GM19035 (cell line): ENCODE measurements around the gene PLOD3.
"Not testable (repeated sequence)": the region's sequence is repeated elsewhere in the genome, so short reads cannot be mapped to it uniquely, and the experiment has no call there.

Experiments
- ATAC-seq: cut with Tn5 transposase; IDR thresholded peaks from one replicate; pipeline ENCODE4 v1.9.1; 2021; ENCODE audit not compliant: unreplicated experiment

The PLOD3 gene

DNA sequence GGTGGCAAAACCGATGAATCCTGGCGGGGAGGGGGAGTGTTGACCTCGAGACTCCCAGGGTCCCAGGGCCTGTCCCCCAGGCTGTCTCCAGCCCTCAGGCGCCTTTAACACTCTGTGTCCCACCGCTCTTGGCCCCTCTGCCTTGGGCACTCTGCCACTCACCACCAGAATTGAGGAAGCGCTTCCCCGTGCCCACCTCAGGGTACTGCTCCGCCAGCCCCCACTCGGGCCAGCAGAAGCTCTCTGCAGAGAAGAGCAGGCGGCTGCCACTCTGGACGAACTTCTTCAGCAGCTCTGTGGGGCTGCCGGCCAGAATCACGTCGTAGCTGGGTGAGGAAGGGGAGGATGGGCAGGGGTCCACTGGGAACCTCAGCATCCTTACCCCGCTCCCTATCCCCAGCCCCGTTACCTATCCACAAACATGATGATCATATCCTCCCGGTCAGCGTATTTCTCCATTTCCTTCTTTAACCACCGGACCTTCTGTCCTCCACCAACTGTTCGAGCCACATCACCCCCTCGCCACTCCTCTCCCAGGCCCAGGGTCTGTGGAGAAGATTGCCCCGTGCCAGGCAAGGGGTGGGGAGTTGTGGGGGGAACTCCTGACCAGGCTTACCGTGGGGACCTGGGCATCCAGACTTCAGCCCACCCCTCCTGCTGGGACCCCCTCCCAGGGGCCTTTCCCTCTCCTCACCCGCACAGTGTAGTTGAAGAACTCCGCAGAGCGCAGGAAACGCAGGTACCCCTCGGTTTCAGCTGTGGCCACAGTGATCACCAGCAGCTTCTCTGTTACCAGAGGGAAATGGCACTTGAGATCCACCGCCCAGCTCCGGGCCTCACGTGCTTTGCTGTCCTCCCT lies 1.2 kb downstream of the PLOD3 start:
- ATAC-seq: no peak

DNA sequence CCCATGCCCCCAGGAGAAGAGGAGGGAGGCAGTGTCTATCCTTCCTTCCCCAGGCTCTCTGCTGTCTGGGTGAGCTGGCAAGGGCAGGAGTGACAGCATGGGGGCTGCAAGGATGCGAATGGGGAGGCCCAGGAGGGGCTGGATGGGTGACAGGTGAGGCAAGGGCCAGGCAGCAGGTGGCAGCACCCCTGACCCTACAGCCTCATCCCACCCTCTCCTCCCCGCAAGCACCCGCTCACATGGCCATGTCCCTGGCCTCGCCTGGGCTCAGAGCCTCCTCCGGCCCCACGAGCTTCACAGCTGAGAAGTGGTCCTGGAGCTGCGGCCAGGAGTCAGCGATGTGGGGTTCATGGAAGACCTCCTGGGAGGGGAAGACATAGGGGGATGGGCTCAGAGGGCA lies 5.4 kb downstream of the PLOD3 start:
- no peak for ATAC-seq

DNA sequence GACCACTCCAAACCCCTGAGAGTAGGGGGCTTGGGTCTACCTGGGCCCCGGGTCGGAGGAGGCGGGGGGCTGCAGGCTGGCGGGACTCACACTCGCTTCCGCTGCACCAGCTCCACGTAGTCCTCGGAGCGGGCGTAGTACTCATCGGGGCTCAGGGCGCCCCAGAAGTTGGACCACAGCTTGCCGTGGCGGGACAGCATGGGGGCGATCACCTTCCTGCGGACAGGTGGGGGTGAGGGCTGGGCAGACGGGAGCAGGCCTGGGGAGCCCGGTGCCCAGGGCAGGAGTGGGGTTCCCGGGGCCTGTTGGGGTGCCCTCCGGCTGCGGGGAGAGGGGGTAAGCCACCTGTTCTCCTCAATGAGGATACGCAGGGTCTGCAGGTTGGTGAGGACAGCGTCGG lies 5.9 kb downstream of the PLOD3 start:
- ATAC-seq: no peak

DNA sequence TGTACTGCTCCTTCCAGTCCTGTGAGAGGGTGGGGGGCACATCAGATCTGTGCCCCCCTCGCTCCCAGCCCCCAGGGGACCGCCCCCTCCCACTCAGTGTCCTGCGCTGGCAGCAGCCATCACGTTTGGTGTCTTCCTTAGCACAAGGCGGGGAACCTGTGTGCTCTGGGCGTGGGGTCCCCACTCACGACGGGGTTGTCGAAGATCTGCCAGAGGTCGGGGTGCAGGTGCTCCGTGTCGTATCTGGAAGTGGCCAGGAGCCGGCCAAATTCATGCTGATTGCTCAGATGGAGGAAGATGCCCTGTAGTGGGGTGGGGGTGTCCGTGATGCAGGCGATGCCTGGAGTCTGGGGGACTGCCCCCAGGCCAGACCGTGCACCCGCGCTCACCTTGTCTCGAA lies 7.2 kb downstream of the PLOD3 start:
- no peak for ATAC-seq

DNA sequence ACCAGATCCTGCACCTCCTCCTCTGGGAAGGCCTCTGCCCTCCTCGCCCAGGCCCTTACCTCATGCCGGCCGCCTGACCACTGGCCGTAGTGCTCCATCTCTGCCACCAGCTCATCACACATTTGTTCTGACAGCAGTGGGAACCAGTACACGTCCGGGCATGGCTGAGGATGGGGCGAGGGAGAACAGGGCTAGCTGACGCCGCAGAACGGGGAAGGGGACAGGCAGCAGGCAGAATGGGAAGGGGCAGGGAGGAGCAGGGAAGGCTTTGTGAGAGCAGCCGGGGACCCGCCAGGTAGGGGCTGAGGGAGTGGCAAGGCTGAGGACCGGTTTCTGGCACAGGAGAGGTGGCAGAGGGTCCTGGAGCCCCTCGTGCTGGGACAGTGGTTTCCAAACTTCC lies 8.6 kb downstream of the PLOD3 start:
- ATAC-seq: no peak

DNA sequence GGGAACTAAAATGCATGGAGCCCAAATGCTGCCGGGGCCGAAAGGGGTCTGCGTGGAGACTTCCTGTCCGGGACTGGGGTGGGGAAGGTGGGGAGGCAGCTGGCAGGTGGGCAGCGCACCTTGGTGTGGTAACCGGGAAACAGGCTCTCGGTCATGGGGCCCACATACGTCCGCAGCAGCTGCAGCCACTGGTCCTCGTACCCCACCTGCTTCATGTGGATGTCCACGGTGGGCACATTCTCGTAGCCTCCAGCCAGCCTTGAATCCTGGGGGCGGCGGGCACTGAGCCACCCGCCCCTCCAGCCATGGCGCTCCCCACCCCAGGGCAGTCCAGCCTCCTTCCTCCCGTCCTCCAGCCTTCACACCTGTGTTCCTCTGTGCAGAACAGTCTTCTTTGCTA lies 9.9 kb downstream of the PLOD3 start:
- ATAC-seq: no peak

DNA sequence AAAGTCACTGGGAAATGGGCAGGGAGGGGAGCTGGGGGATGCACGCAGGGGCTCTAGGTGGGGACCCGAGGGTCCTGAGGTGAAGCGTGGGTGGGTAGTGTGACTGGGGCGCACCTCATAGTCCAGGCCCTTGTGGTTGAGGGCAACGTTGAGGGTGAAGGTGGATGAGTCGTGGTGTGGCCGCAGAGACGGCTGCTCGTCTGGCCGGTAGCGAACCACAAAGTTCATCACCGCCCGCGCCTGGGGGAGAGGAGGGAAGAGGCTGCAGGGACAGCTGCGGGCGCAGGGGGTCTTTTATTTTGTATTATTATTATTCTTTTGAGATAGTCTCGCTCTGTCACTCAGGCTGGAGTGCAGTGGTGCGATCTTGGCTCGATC lies 10.7 kb downstream of the PLOD3 start:
- no peak for ATAC-seq

DNA sequence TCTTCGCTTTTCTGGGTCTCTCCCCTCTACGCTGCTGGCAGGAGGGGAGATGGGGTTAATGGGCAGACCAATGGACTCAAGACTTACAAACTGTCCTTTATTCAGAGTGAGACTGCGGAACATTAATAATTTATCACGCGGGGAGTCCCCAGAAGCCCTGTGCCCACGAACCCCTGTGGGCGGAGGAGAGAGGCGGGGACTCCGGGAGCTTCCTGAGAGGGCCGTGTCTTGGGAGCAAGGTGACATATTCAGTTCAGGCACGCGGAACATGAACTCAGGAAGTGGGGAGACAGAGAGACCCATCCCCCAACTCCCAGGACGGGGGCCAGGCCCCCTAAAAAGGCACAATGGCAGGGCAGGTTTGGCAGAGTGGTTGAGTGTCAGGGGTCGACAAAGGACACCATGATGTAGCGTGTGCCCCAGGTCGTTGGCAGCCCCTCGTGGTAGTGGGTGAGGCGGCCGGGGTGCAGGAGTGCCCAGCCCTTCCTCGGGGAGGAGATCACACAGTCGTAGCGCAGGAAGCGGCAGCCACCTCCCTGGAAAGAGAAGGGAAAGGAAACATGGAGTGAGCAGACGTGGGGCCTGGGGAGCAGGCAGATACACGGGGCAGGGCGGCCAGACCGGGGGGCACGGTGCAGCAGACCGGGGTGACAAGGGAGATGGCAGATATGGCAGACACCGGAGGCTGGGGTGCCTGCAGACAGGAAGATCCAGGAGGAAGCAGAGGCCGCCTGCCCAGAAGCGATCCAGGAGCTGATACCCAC lies 11.3 kb downstream of the PLOD3 start:
- no peak for ATAC-seq

DNA sequence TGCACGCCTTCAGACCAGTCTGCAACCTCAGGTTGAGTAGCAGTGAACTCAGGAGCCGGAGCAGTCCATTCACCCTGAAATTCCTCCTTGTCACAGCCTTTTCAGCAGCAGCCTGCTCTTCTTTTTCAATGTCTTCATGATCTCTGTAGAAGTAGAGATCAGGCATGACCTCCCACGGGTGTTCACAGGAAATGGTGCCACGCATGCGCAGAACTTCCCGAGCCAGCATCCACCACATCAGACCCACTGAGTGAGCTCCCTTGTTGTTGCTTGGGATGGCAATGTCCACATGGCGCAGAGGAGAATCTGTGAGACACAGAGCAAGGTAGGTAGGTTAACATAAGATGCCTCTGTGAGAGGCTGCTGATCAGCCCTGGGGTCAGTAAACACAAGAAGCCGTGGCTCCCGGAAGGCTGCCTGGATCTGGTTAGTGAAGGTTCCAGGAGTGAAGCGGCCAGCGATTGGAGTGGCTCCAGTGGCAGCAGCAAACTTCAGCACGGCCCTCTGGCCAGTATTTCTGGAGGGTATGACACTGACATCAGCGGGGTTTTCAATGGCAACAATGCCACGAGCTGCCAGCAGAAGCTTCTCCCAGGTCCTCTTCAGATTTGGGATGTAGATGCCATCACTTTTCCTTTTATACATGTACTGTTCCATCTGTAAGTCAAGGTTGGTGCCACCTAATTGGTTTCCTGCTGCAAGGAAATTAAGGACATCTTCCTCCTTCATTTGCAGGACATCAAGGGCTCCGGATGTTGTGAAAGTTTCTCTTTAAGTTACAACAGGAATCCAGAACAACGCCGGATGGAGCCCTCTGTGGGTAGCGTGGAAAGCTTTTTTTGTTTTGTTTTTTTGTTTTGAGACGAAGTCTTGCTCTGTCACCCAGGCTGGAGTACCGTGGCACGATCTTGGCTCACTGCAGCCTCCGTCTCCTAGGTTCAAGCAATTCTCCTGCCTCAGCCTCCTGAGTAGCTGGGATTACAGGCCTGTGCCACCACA lies 13.3 kb downstream of the PLOD3 start:
- not testable (repeated sequence) for ATAC-seq

DNA sequence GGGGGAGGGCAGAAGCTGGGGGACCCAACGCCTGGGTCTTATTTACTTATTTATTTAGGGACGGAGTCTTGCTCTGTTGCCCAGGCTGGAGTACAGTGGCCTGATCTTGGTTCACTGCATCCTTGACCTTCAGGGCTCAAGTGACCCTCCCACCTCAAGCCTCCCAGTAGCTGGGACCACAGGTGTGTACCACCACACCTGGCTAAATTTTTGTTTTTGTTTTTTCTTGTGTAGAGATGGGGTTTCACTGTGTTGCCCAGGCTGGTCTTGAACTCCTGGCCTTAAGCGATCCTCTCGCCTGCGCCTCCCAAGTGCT lies 14.8 kb downstream of the PLOD3 start:
- ATAC-seq: no peak

DNA sequence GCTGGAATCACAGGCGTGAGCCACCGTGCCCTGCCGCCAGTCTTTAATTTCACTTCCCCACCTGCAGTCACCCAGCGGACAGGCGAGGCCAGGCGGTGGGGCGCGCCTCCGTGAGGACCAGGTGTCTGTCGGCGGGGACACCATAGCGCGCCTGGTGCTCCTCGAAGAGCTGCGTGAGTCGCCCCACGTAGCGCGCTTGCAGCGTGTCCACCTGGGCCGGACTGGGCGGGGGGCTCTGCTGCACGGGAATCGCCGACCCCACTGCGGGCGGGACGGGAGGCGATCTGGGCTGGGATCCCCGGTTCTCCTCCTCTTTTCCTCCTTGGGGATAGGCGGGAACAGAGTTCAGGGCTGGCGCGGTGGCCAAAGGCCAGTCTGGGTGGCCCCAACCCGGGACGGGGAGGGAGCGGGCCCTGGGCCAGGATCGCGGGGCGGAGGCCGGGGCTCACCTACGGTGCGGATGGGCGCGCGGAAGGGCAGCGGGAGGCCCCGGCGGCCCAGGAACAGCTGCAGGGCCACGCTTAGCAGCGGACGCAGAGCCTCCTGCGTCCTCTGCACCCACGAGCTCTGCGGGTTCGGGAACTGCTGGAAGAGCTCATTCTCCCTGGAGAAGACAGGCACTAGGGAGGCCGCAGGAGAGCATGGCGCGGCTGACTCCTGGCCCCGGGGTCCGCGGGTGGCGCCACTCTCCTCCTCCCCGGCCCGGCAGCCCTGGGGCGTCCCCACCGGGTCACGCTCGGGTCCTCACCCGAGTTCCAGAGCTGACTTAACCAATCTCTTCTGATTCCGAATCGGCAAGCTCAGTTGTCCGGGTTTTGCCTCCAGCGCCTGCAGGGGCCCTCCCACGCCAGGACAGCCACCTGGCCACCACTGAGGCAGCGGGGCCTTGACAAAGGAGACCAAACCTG lies 15.4 kb downstream of the PLOD3 start:
- ATAC-seq: no peak

DNA sequence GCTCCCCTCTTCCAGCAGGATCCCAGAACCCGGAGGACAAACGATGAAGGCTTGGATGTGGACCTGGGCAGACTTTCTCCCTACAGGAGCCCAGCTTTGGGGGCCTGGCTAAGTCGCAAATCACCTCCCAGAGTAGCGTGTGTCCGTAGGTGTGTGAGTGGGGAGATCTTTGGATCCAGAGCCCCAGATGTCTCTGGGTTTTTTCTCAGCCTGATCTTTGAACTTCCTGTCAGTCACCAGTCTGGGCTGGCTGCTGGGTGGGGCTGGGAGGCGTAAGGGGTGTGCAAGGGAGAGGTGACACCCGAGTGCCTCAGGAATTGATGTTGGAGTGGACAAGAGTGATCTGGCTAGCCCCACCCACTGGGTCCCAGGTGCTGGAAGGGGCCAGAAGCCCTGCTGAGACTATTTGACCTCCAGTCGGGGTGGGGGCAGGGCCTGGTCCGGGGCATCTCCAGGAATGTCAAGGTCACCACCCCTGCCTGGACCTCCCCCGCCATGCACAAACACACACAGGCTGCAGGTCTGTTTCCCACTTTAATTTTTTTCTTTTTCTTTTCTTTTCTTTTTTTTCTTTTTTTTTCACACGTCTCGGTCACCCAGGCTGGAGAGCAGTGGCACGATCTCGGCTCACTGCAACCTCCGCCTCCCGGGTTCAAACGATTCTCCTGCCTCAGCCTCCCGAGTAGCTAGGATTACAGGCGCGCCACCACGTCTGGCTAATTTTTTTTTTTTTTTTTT lies 16.4 kb downstream of the PLOD3 start, which contains the start of gene MOGAT3:
Gene MOGAT3 (minus strand): TSS at position 175 of the 738 bp plus-strand sequence. CDS start 182 bp downstream, outside the sequence.
- no peak for ATAC-seq

DNA sequence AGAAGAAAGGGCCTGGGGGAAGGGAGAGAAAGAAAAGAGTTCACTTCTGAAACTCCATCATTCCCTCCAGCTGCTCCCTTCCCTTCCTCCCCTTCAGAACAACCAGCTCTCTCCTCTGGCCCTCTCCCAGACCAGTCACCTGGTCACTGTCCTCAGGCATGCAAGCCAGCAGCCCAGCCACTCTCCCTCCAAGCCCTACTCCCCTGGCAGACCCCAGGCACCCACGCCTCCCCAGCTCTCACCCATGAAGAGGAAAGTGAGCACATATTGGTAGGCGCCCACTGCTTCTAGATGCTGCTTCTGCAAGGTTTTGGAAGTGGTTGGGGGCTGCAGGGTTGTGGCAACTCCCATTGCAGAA lies 16.9 kb downstream of the PLOD3 start:
- no peak for ATAC-seq

DNA sequence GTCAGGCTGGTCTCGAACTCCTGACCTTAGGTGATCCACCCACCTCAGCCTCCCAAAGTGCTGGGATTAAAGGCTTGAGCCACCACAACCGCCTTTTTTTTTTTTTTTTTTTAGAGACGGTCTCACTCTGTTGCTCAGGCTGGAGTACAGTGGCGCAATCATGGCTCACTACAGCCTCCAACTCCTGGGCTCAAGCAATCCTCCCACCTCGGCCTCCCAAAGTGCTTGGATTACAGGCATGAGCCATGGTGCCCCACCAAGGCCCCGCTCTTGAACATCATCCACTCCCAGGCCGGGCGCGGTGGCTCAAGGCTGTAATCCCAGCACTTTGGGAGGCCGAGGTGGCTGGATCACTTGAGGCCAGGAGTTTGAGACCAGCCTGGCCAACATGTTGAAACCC lies 17.9 kb downstream of the PLOD3 start:
- not testable (repeated sequence) for ATAC-seq

DNA sequence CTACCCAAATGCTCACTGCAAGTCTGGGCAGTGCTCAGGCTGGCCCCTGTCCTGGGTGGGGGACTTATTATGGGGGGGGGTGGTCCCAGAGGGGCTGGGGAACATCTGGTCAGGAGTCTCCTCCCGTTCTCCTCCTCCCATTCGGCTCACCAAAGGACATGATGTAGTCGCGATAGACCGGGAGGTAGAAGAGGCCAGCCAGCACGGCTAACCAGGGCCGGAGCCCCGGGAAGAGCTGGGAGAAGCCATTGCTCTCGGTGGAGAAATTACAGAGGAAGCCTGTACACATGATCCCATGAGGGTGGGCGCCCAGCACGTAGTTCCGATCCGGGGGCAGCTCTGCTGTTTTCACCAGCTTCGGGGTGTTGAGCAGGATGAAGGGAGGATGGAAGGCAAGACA lies 18.9 kb downstream of the PLOD3 start:
- ATAC-seq: no peak

DNA sequence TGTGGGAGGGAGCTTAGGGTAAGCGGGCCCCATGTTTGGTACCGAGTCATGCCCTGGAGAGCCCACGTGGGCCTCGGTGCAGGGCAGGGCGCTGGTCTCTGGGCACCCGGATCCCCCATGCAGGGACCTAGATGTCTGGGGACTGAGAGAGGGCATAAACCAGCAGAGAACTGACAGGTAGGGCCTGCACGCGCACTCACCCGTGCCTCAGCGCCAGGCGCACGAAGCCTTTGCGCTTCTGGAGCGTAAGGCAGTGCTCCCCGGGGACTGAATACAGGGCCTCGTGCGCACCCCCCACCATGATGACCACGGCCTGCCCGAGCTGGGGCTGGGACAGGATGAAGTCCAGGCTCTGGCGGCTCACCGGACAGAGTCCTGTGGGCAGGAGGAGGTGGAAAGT lies 19.4 kb downstream of the PLOD3 start:
- ATAC-seq: no peak

DNA sequence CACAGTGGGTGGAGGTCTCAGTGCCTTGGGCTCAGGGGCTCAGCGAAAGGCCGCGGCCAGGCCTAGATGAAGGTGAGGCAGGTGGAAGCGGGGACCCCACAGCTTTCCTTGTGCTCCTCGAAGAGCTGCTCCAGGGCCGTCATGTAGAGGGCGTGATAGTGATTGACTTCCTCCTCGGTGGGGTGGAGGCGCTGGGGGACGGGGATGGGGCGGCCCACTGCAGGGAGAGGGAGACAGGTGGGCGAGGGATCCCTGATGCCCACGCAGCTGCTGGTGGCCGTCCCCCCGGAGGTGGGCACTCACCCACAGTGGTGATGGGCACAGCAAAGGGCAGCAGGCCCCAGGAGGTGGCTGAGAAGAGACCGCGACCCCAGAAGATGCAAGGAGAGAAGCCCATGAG lies 21.5 kb downstream of the PLOD3 start:
- no peak for ATAC-seq

DNA sequence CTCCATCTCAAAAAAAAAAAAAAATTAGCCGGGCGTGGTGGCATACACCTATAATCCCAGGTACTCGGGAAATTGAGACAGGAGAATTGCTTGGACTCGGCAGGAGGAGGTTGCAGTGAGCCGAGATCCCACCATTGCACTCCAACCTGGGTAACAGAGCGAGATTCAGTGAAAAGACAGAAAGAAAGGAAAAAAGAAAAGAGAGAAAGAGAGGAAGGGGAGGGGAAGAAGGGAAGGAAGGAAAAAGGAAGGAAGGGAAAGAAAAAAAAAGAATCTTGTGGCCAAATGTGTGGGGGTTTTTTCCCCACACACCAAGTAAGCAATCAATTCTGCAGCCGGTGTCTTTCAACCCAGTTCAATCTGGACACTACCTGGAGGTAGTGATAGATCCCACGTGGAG lies 28.3 kb downstream of the PLOD3 start:
- ATAC-seq: no peak

DNA sequence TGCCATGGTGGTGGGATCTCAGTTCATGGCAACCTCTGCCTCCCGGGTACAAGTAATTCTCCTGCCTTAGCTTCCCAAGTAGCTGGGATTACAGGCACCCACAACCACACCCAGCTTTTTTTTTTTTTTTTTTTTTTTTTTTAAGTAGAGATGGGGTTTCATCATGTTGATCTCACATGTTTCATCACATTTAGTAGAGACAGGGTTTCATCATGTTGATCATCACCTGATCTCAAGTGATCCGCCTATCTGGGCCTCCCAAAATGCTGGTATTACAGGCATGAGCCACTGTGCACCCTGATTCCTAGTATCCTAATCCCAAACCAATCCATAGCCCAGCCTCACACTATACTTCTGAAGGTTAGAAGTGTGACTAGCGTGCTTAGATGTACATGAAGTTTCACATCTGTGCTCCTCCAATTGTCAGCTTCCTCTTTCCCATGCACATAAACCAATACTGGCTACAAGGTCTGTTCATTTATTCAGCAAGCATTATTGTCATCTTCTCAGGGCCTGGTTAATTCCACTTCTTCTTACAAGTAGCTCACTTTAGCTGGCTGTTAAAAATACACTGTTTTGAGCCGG lies 30.4 kb downstream of the PLOD3 start:
- ATAC-seq: no peak
